Occipital lobe (tissue), 2 donors: ENCODE measurements around the gene BFSP1. TPM values are rescaled to one million over a fixed set of nuclear protein-coding genes. Genes with fewer than 3 reads are reported as not detected.

Experiments used
- DNase-seq: peaks from one replicate; lab custom pipeline; 2025; lab: John Stamatoyannopoulos, UW
- total RNA-seq: library from RNA; depleted of rRNA; stranded (reverse); fragments of >200 nt; gene quantifications from one replicate; pipeline ENCODE4 v1.2.3, GENCODE V29; 2014

Gene BFSP1
- total RNA-seq, 1 donor from 2014 or later: 0.31 TPM

GRCh38 chr20:17558154-17558940 lies 27.2 kb upstream of the BFSP1 start:
- DNase-seq: peak; percentile 37

GRCh38 chr20:17557675-17558006 lies 26.5 kb upstream of the BFSP1 start:
- DNase-seq: no peak

- DNase-seq: no peak
Measured at GRCh38 chr20:17556837-17557674, 25.9 kb upstream of the BFSP1 start.

GRCh38 chr20:17555106-17555505 lies 23.9 kb upstream of the BFSP1 start:
- DNase-seq: no peak

- no peak for DNase-seq
Measured at GRCh38 chr20:17549131-17549530, 18.0 kb upstream of the BFSP1 start.

- no peak for DNase-seq
Measured at GRCh38 chr20:17545127-17545526, 13.9 kb upstream of the BFSP1 start.

- DNase-seq: no peak
Measured at GRCh38 chr20:17543531-17544131, 12.5 kb upstream of the BFSP1 start.

- DNase-seq: no peak
Measured at GRCh38 chr20:17542993-17543412, 11.8 kb upstream of the BFSP1 start.

- no peak for DNase-seq
Measured at GRCh38 chr20:17542481-17542880, 11.3 kb upstream of the BFSP1 start.

GRCh38 chr20:17541996-17542395 lies 10.8 kb upstream of the BFSP1 start:
- no peak for DNase-seq

- DNase-seq: no peak
Measured at GRCh38 chr20:17541596-17541995, 10.4 kb upstream of the BFSP1 start.

- DNase-seq: no peak
Measured at GRCh38 chr20:17538517-17539170, 7.5 kb upstream of the BFSP1 start.

GRCh38 chr20:17537959-17538358 lies 6.8 kb upstream of the BFSP1 start:
- no peak for DNase-seq

- DNase-seq: peak; percentile 33
Measured at GRCh38 chr20:17536944-17537444, 5.8 kb upstream of the BFSP1 start.

- DNase-seq: no peak
Measured at GRCh38 chr20:17534077-17534476, 2.9 kb upstream of the BFSP1 start.

GRCh38 chr20:17533396-17533795 lies 2.2 kb upstream of the BFSP1 start:
- no peak for DNase-seq

GRCh38 chr20:17531665-17532025 lies 466 bp upstream of the BFSP1 start:
- no peak for DNase-seq

GRCh38 chr20:17530153-17530552 lies 1.0 kb downstream of the BFSP1 start:
- no peak for DNase-seq

- DNase-seq: no peak
Measured at GRCh38 chr20:17529586-17529985, 1.6 kb downstream of the BFSP1 start.

- DNase-seq: no peak
Measured at GRCh38 chr20:17525650-17526049, 5.5 kb downstream of the BFSP1 start.

- DNase-seq: no peak
Measured at GRCh38 chr20:17525132-17525531, 6.0 kb downstream of the BFSP1 start.

- DNase-seq: no peak
Measured at GRCh38 chr20:17524560-17524959, 6.6 kb downstream of the BFSP1 start.
